Heart left ventricle (tissue), 16 donors: ENCODE results near the gene HEPN1. TPM values are rescaled to one million over a fixed set of nuclear protein-coding genes. Genes with fewer than 3 reads are reported as not detected.

Source experiments
- ATAC-seq, 4 donors: fragments of 200-7000 bp; cut with Tn5 transposase; one replicate each; pipeline ENCODE4 v1.9.1; 2020 to 2022; ENCODE audit warnings: moderate library complexity in 4 of 4, mild to moderate bottlenecking in 3 of 4, moderate number of reproducible peaks in 1 of 4
- DNase-seq, 5 donors: peaks; one replicate each; pipeline ENCODE4 v3.0.0-alpha.2; 2020
- H3K27ac ChIP-seq, 12 donors: fragments of 200-600 bp; sonication (generic) in 4 of 12; one replicate each; pipeline versions ENCODE4 v1.5.0 to v1.8.0; 2016 to 2022; ENCODE audit warnings: mild to moderate bottlenecking in 2 of 12
- H3K27me3 ChIP-seq, 9 donors: fragments of 200-600 bp; sonication (generic) in 2 of 9; one replicate each; pipeline versions ENCODE4 v1.5.1 to v1.8.0; 2016 to 2022; ENCODE audit warnings: mild to moderate bottlenecking in 3 of 9
- H3K36me3 ChIP-seq, 9 donors: fragments of 200-600 bp; sonication (generic) in 2 of 9; one replicate each; pipeline versions ENCODE4 v1.5.0 to v1.8.0; 2018 to 2022; ENCODE audit warnings: mild to moderate bottlenecking in 2 of 9
- H3K4me1 ChIP-seq, 12 donors: fragments of 200-600 bp; sonication (generic) in 4 of 12; one replicate each; pipeline versions ENCODE4 v1.5.0 to v1.8.0; 2016 to 2022; ENCODE audit warnings: mild to moderate bottlenecking in 3 of 12
- H3K4me3 ChIP-seq, 12 donors: fragments of 200-600 bp; sonication (generic) in 4 of 12; one replicate each; pipeline versions ENCODE4 v1.5.0 to v1.8.0; 2017 to 2022; ENCODE audit warnings: mild to moderate bottlenecking in 9 of 12, moderate library complexity in 4 of 12
- H3K9me3 ChIP-seq, 12 donors: fragments of 200-600 bp; sonication (generic) in 4 of 12; one replicate each; pipeline versions ENCODE4 v1.5.0 to v1.8.0; 2016 to 2022; ENCODE audit warnings: mild to moderate bottlenecking in 1 of 12
- CTCF ChIP-seq, 12 donors: fragments of 200-600 bp; sonication (generic) in 4 of 12; IDR thresholded peaks; one replicate each; pipeline versions ENCODE4 v1.5.0 to v1.8.0; 2018 to 2022; ENCODE audit warnings: antibody characterized with exemption in 12 of 12, mild to moderate bottlenecking in 5 of 12
- POLR2A ChIP-seq, 2 donors: fragments of 450-650 bp; IDR thresholded peaks; one replicate each; pipeline ENCODE4 v1.6.1; 2017; ENCODE audit warnings: antibody characterized with exemption in 2 of 2, mild to moderate bottlenecking in 2 of 2, moderate library complexity in 2 of 2
- WGBS, 4 donors: extraction: QIAGEN DNeasy Blood & Tissue Kit in 2 of 4; methylation state at CpG; one replicate each; pipeline versions ENCODE4 v1.1.5 to v1.1.7; 2013 to 2018; 5-methylcytosine and 5-hydroxymethylcytosine counted together
- intact Hi-C, 10 donors: fragments of 100-400 bp; cut with DNase I; formaldehyde crosslinking; loops; one replicate each; pipeline versions ENCODE4 v1.11.1 to v1.14.2; 2022
- polyA plus RNA-seq, 2 donors: library from polyadenylated mRNA; stranded (reverse); fragments of 200-250 nt; gene quantifications; one replicate each; pipeline ENCODE4 v1.2.3, GENCODE V29; 2013
- total RNA-seq, 9 donors: library from RNA; depleted of rRNA in 2 of 9; stranded (reverse); fragments of >200 nt in 2 of 9; fragmentation: NEBNext Ultra II Directional in 3 of 9; extraction: Animal tissue kit (Norgen Biotek cat#: 25700) in 3 of 9; gene quantifications; one replicate each; pipeline versions ENCODE4 v1.1.0 to v1.2.4, GENCODE V29; 2016 to 2023
- donor health status: ischemic (EF 13 %, LVEDD 7.1; RV severe dilation, severe dysfunction).
- donor health status: healthy with polysubstance abuse.
- donor health status: DM: no; HTN: yes; CAD: no.
- donor health status: DM: no; HTN: no; CAD: no.
- donor health status: ischemic (EF 25% LVEDD 6.9; RV normal size, moderate dysfunction).
- donor health status: ischemic (EF 25% LVEDD 5.7; RV mildly dilated, moderate dysfunction).
- donor health status: healthy.
- donor health status: DM: yes; HTN: yes; CAD: no.
- donor health status: ischemic (EF 35%, LVEDD 5.7; RV mildly dilated, moderate dysfunction).
- donor health status: nonischemic (EF 11% LVEDD 7.7; RV severe dilation, severe dysfunction).
- donor health status: DM: yes; HTN: yes; CAD: no.
- donor health status: PGD.
- donor health status: ischemic (EF 29% LVEDD 5.4; RV normal size, mild dysfunction).
- donor health status: nonischemic (EF 23%, LVEDD 6.1; RV moderate dilation, normal function).

Gene HEPN1
- total and polyA plus RNA-seq, 11 donors, result not detected

- Histone ChIP-seq H3K9me3 (no peaks in the 10 kb centered on the region), H3K27me3 (no peaks in the 10 kb centered on the region), H3K4me3 (no peak overlapping the region), H3K4me1 (no peaks in the 10 kb centered on the region), H3K36me3 (no peaks in the 10 kb centered on the region), H3K27ac (no peak overlapping the region)
- TF ChIP-seq CTCF (IDR thresholded peaks at IDR 0.05) (no peak), POLR2A (IDR thresholded peaks at IDR 0.05) (no peak)
- 82 to 100% (median 92%) methylated on average over 1 of the region's 1 CpG for WGBS, 4 donors
- no peak for ATAC-seq
- DNase-seq, result no peak
- intact Hi-C loops, result no loop called here
Measured at GRCh38 chr11:124941703-124942102, 22.7 kb downstream of the HEPN1 start.

- no peak for DNase-seq
- TF ChIP-seq CTCF (IDR thresholded peaks at IDR 0.05) (no peak), POLR2A (IDR thresholded peaks at IDR 0.05) (no peak)
- H3K27me3 ChIP-seq, result no peaks in the 10 kb centered on the region
- peaks cover 0 to under 1% (median 0%) of the 10 kb centered on the region in 12 donors for H3K9me3 ChIP-seq
- intact Hi-C loops, result no loop called here
- H3K4me1 ChIP-seq, result no peaks in the 10 kb centered on the region
- no peak for ATAC-seq
- H3K36me3 ChIP-seq, result no peaks in the 10 kb centered on the region
- no peak overlapping the region for H3K27ac ChIP-seq
- no peak overlapping the region for H3K4me3 ChIP-seq
- 64 to 75% (median 69%) methylated on average over 6 of the region's 6 CpGs for WGBS, 4 donors
Measured at GRCh38 chr11:124942466-124943253, 23.6 kb downstream of the HEPN1 start.

GRCh38 chr11:124943254-124943616 lies 24.2 kb downstream of the HEPN1 start:
- intact Hi-C loops, result no loop called here
- Histone ChIP-seq H3K27ac (no peak overlapping the region), H3K4me1 (no peaks in the 10 kb centered on the region), H3K36me3 (no peaks in the 10 kb centered on the region), H3K4me3 (no peak overlapping the region), H3K27me3 (no peaks in the 10 kb centered on the region), H3K9me3 (peaks cover 0 to 6% (median 0%) of the 10 kb centered on the region in 12 donors)
- no peak for ATAC-seq
- DNase-seq, result no peak
- no peak for TF ChIP-seq POLR2A (IDR thresholded peaks at IDR 0.05)
- TF ChIP-seq CTCF (IDR thresholded peaks at IDR 0.05), result no peak
- WGBS, 4 donors, result 51 to 72% (median 59%) methylated on average over 5 of the region's 5 CpGs

GRCh38 chr11:124943741-124944140 lies 24.7 kb downstream of the HEPN1 start:
- DNase-seq (no peak), ATAC-seq (no peak)
- WGBS, 4 donors, result 37 to 79% (median 40%) methylated on average over 1 of the region's 1 CpG
- H3K9me3 ChIP-seq, result peaks cover 0 to 11% (median 0%) of the 10 kb centered on the region in 12 donors
- H3K27ac ChIP-seq, result no peak overlapping the region
- H3K27me3 ChIP-seq, result no peaks in the 10 kb centered on the region
- intact Hi-C loops, result no loop called here
- no peaks in the 10 kb centered on the region for H3K4me1 ChIP-seq
- H3K36me3 ChIP-seq, result no peaks in the 10 kb centered on the region
- H3K4me3 ChIP-seq, result no peak overlapping the region
- TF ChIP-seq CTCF (IDR thresholded peaks at IDR 0.05) (no peak), POLR2A (IDR thresholded peaks at IDR 0.05) (no peak)
